Neural cell (in vitro differentiated cells): ENCODE measurements around the gene CABP2. TPM values are rescaled to one million over a fixed set of nuclear protein-coding genes. Genes with fewer than 3 reads are reported as not detected.

Experiments
- H2AFZ ChIP-seq: fragments of 200-600, 300-800 bp; sonication (generic), shearing (Covaris generic); 2 replicates; pipeline ENCODE4 v1.6.0; 2014; ENCODE audit warnings: low read depth, mild to moderate bottlenecking, antibody characterized with exemption, low read length, moderate library complexity
- H3F3A ChIP-seq: fragments of 200-600 bp; shearing (Covaris generic); 2 replicates; pipeline ENCODE4 v1.6.1; 2016; ENCODE audit warnings: mild to moderate bottlenecking, moderate library complexity, mixed read lengths, antibody characterized with exemption, low read length; ENCODE audit not compliant: insufficient read depth, poor library complexity, severe bottlenecking
- H3K27ac ChIP-seq: fragments of 200-600, 300-800 bp; sonication (generic), shearing (Covaris generic); 2 replicates; pipeline ENCODE4 v1.5.1; 2014; ENCODE audit warnings: mild to moderate bottlenecking, low read length, moderate library complexity
- H3K27me3 ChIP-seq: fragments of 300-800, 200-600 bp; sonication (generic), shearing (Covaris generic); 2 replicates; pipeline ENCODE4 v1.6.0; 2014; ENCODE audit warnings: mild to moderate bottlenecking, low read depth, low read length, moderate library complexity; ENCODE audit not compliant: insufficient read depth
- H3K36me3 ChIP-seq: fragments of 300-800, 200-600 bp; sonication (generic), shearing (Covaris generic); 2 replicates; pipeline ENCODE4 v1.5.1; 2014; ENCODE audit warnings: mild to moderate bottlenecking, antibody characterized with exemption, low read length, moderate library complexity; ENCODE audit not compliant: insufficient read depth
- H3K4me2 ChIP-seq: fragments of 300-800, 200-600 bp; sonication (generic), shearing (Covaris generic); 2 replicates; pipeline ENCODE4 v1.6.0; 2014; ENCODE audit warnings: mild to moderate bottlenecking, low read length
- H3K4me3 ChIP-seq: fragments of 300-800, 200-600 bp; sonication (generic), shearing (Covaris generic); 2 replicates; pipeline ENCODE4 v1.5.1; 2014; ENCODE audit warnings: mild to moderate bottlenecking, low read length, moderate library complexity
- H3K79me2 ChIP-seq: fragments of 200-600 bp; shearing (Covaris generic); replicated peaks from 2 replicates; pipeline ENCODE4 v1.6.0; 2014; ENCODE audit warnings: mild to moderate bottlenecking, low read length, moderate library complexity; ENCODE audit not compliant: insufficient read depth
- H3K9ac ChIP-seq: fragments of 300-800, 200-600 bp; sonication (generic), shearing (Covaris generic); 2 replicates; pipeline ENCODE4 v1.6.1; 2016; ENCODE audit warnings: mild to moderate bottlenecking, low read length, mixed read lengths
- H3K9me2 ChIP-seq: fragments of 200-600 bp; shearing (Covaris generic); 2 replicates; pipeline ENCODE4 v1.6.1; 2016; ENCODE audit warnings: mild to moderate bottlenecking, low read length, mixed read lengths; ENCODE audit not compliant: insufficient read depth
- H3K9me3 ChIP-seq: fragments of 200-600, 300-800 bp; sonication (generic), shearing (Covaris generic); 2 replicates; pipeline ENCODE4 v1.6.1; 2016; ENCODE audit warnings: mild to moderate bottlenecking, mixed run types, low read length, moderate library complexity, mixed read lengths
- H4K20me1 ChIP-seq: fragments of 200-600 bp; shearing (Covaris generic); 2 replicates; pipeline ENCODE4 v1.6.1; 2016; ENCODE audit warnings: mild to moderate bottlenecking, mixed run types; ENCODE audit not compliant: insufficient read depth
- CTCF ChIP-seq: fragments of 450-650 bp; IDR thresholded peaks from 2 replicates; pipeline ENCODE4 v1.5.1; 2014; ENCODE audit warnings: antibody characterized with exemption, mild to moderate bottlenecking, moderate library complexity; ENCODE audit not compliant: poor library complexity, severe bottlenecking
- EP300 ChIP-seq: fragments of 450-650 bp; conservative IDR thresholded peaks from 2 replicates; pipeline ENCODE4 v1.6.1; 2014; ENCODE audit warnings: antibody characterized with exemption, mild to moderate bottlenecking, moderate library complexity; ENCODE audit not compliant: poor library complexity, severe bottlenecking
- EZH2 ChIP-seq: fragments of 200-600, 300-800 bp; shearing (Covaris generic), sonication (generic); IDR thresholded peaks from 2 replicates; pipeline ENCODE4 v1.6.1; 2014; ENCODE audit warnings: antibody characterized with exemption, low read length, borderline replicate concordance, mild to moderate bottlenecking; ENCODE audit not compliant: insufficient read depth, poor library complexity, severe bottlenecking
- MXI1 ChIP-seq: fragments of 450-650 bp; conservative IDR thresholded peaks from 2 replicates; pipeline ENCODE4 v1.6.1; 2014; ENCODE audit warnings: antibody characterized with exemption, mild to moderate bottlenecking; ENCODE audit not compliant: poor library complexity, severe bottlenecking
- POLR2AphosphoS5 ChIP-seq: IDR thresholded peaks from 2 replicates; pipeline ENCODE4 v1.6.1; 2012
- RAD21 ChIP-seq: fragments of 450-650 bp; conservative IDR thresholded peaks from 2 replicates; pipeline ENCODE4 v1.6.1; 2014; ENCODE audit warnings: antibody characterized with exemption, mild to moderate bottlenecking, moderate library complexity
- REST ChIP-seq: IDR thresholded peaks from 2 replicates; pipeline ENCODE4 v1.6.1; 2012; ENCODE audit warnings: borderline replicate concordance
- SMC3 ChIP-seq: fragments of 450-650 bp; conservative IDR thresholded peaks from 2 replicates; pipeline ENCODE4 v1.6.1; 2014; ENCODE audit warnings: antibody characterized with exemption, mild to moderate bottlenecking, moderate library complexity; ENCODE audit not compliant: poor library complexity
- TAF1 ChIP-seq: IDR thresholded peaks from 2 replicates; pipeline ENCODE4 v1.6.1; 2012; ENCODE audit warnings: low read depth
- polyA plus RNA-seq: library from polyadenylated mRNA; depleted of rRNA; stranded (reverse); fragments of >200 nt; gene quantifications from 2 replicates; pipeline ENCODE4 v1.2.3, GENCODE V29; 2014

The CABP2 gene
- polyA plus RNA-seq, 1 donor from 2014 or later: not detected

GRCh38 chr11:67520856-67521824 is 2.1 kb downstream of the CABP2 start:
- Histone ChIP-seq H3K27ac (no peak overlapping the region), H3K9me2 (no peaks in the 10 kb centered on the region), H3K27me3 (no peaks in the 10 kb centered on the region), H3K4me2 (no peak overlapping the region), H3K79me2 (no peaks in the 10 kb centered on the region), H4K20me1 (no peaks in the 10 kb centered on the region), H3K9ac (no peak overlapping the region), H2AFZ (no peak overlapping the region), H3F3A (no peaks in the 10 kb centered on the region), H3K36me3 (no peaks in the 10 kb centered on the region), H3K4me3 (no peak overlapping the region), H3K9me3 (no peaks in the 10 kb centered on the region)
- TF ChIP-seq RAD21 (no peak), MXI1 (no peak), TAF1 (no peak), SMC3 (no peak), EZH2 (no peak), REST (no peak), CTCF (no peak), EP300 (no peak), POLR2AphosphoS5 (no peak)

- TF ChIP-seq CTCF (no peak), EP300 (no peak), REST (no peak), POLR2AphosphoS5 (no peak), MXI1 (no peak), SMC3 (no peak), EZH2 (no peak), RAD21 (no peak), TAF1 (no peak)
- Histone ChIP-seq H3K4me3 (no peak overlapping the region), H3K27me3 (no peaks in the 10 kb centered on the region)
These were observed 3.5 kb downstream of the CABP2 start for GRCh38 chr11:67519726-67520125.

More at GRCh38 chr11:67519726-67520125, 3.5 kb downstream of the CABP2 start:
- H3K27ac ChIP-seq: no peak overlapping the region
- no peaks in the 10 kb centered on the region for H3K9me3 ChIP-seq
- H3F3A ChIP-seq: no peaks in the 10 kb centered on the region
- no peaks in the 10 kb centered on the region for H3K79me2 ChIP-seq
- H3K9me2 ChIP-seq: no peaks in the 10 kb centered on the region
- no peaks in the 10 kb centered on the region for H4K20me1 ChIP-seq
- H3K36me3 ChIP-seq: no peaks in the 10 kb centered on the region
- no peak overlapping the region for H2AFZ ChIP-seq
- H3K4me2 ChIP-seq: no peak overlapping the region
- H3K9ac ChIP-seq: no peak overlapping the region
